Endometrial microvascular endothelial cells (primary cell): ENCODE data around the gene EDAR. TPM values are rescaled to one million over a fixed set of nuclear protein-coding genes. Genes with fewer than 3 reads are reported as not detected.

Source experiments
- total RNA-seq: library from RNA; depleted of rRNA; stranded (reverse); fragments of >200 nt; gene quantifications from one replicate; pipeline ENCODE4 v1.2.3, GENCODE V29; 2015; ENCODE audit errors: inconsistent ontology term

EDAR gene
- total RNA-seq, 1 donor from 2014 or later = not detected

Other genes with a start within 250 kb of the EDAR start
- gene CCDC138, start 202.4 kb downstream of the EDAR start, total RNA-seq = 9.8 TPM
- gene SH3RF3, start 140.0 kb upstream of the EDAR start, total RNA-seq = 11.7 TPM